ENCODE data around the gene IL1R2. TPM values are rescaled to one million over a fixed set of nuclear protein-coding genes. Genes with fewer than 3 reads are reported as not detected.

IL1R2 gene
- total RNA-seq, 4 donors from 2014 or later: 12.2 to 207 (median 32.1) TPM

GRCh38 chr2:101986804-101987740, 4.7 kb upstream of the IL1R2 start:
- no peak for ATAC-seq (ENCODE audit: low FRiP score)
- DNase-seq (ENCODE audit: low spot score): no peak
- no peak for TF ChIP-seq CTCF (IDR thresholded peaks at IDR 0.05)

- no peak for ATAC-seq (ENCODE audit: low FRiP score)
- TF ChIP-seq CTCF (IDR thresholded peaks at IDR 0.05): no peak
- no peak for DNase-seq (ENCODE audit: low spot score)
These were observed 3.9 kb upstream of the IL1R2 start for GRCh38 chr2:101987832-101988231.

- ATAC-seq (ENCODE audit: low FRiP score) (no peak), DNase-seq (ENCODE audit: low spot score) (no peak)
- no peak for TF ChIP-seq CTCF (IDR thresholded peaks at IDR 0.05)
These were observed 3.2 kb upstream of the IL1R2 start for GRCh38 chr2:101988541-101988940.

- no peak for TF ChIP-seq CTCF (IDR thresholded peaks at IDR 0.05)
- DNase-seq (ENCODE audit: low spot score) (no peak), ATAC-seq (ENCODE audit: low FRiP score) (no peak)
These were observed 1.9 kb upstream of the IL1R2 start for GRCh38 chr2:101989740-101990460.

GRCh38 chr2:101993772-101994171, 2.0 kb downstream of the IL1R2 start:
- TF ChIP-seq CTCF (IDR thresholded peaks at IDR 0.05): no peak
- ATAC-seq (ENCODE audit: low FRiP score) (no peak), DNase-seq (ENCODE audit: low spot score) (no peak)

DNA sequence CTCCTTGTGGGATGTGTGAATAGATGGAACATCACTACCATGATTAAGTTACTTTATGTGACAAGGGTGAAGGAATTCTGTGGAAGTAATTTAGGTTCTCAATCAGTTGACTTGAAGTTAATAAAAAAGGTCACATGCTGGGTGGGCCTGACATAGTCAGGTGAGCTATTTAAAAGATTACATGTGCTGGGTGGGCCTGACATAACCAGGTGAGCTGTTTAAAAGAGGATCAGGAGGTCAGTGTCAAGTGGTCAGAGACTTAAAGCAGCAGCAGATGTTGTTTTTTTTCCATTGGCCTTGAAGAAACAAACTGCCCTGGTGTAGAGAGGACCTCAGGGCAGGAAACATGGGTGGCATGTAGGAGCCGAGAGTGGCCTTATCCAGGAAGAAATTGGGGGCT, 3.3 kb downstream of the IL1R2 start:
- TF ChIP-seq CTCF (IDR thresholded peaks at IDR 0.05): no peak
- ATAC-seq (ENCODE audit: low FRiP score): no peak
- DNase-seq (ENCODE audit: low spot score): no peak

All from omental fat pad (tissue), 4 donors.